ENCODE measurements around the gene CDH13.
"Not testable (repeated sequence)": the region's sequence is repeated elsewhere in the genome, so short reads cannot be mapped to it uniquely, and the experiment has no call there.

Gene CDH13

DNA sequence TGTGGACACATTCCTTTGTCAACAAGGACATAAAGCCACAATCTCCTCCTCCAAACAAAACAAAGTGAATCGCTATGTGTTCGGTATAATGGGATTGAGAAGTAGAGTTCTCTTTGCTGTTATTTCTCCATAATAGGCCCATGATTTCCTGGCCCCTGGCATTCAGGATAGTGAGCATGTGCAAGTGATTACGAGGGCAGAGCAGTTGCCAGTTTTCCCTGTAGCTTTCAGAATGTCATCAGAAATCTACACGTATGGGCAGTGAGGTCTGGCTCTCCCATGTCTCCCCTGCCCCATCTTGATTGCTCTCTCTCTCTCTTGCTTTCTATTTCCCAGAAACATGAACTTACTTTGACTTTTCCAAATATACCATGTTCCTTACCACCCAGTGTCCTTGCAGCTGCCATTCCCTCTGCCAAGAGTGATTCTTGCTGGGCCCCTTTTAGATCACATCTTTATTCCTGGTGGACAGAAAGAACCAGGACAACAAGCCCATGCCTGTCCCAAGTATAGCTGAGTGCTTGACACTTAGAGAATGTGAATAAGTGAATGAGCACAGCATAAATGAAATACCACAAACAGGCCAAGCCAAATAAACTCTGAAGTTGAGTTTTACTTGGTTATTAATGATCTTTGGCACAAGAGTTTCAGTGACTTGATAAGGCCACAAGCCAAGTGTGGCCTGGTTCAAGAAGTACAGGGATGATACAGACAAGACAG lies 273.1 kb downstream of the CDH13 start:
- DNase-seq: no peak

DNA sequence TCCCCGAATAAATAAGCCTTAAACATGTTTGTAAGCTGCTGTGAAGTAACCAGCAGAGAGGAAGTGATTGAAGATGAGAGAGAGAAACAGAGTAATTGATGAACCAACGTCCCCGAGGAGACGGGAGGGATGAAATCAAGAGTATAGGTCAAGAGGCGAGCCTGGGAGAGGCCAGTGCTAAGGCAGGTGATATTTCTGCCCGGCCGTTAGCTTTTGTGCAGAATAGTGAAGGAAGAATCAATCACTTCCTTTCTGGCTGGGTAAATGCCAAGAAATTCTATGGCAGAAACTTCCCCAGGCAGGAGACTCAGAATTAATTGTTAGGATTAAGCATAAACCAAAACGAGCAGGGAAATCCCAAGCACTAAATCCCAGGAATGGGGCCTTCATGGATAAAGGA lies 273.8 kb downstream of the CDH13 start:
- no peak for DNase-seq

DNA sequence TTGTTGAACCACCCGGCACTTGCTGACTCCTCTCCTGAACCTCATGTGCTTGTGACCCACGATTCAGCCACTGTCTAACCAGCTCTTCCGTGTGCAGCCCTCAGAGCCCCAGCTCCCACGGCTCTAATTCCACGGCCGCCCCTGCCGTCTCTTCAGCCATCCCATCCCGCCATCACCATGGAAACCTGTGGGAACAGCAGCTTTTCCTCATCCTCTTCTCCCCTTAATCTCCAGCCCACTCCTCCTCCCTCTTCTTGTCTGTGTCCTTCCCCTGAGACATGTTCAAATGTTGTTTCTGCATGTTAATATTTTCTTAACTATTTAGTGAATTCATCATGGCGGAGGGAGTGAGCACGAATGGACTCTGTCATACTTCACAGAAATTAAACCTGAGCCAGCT lies 285.2 kb downstream of the CDH13 start:
- DNase-seq: no peak

- no peak for DNase-seq
Observed at GRCh38 chr16:82915139-82915824, 288.5 kb downstream of the CDH13 start.

- no peak for DNase-seq
Observed at GRCh38 chr16:82917886-82918595, 291.3 kb downstream of the CDH13 start.

DNA sequence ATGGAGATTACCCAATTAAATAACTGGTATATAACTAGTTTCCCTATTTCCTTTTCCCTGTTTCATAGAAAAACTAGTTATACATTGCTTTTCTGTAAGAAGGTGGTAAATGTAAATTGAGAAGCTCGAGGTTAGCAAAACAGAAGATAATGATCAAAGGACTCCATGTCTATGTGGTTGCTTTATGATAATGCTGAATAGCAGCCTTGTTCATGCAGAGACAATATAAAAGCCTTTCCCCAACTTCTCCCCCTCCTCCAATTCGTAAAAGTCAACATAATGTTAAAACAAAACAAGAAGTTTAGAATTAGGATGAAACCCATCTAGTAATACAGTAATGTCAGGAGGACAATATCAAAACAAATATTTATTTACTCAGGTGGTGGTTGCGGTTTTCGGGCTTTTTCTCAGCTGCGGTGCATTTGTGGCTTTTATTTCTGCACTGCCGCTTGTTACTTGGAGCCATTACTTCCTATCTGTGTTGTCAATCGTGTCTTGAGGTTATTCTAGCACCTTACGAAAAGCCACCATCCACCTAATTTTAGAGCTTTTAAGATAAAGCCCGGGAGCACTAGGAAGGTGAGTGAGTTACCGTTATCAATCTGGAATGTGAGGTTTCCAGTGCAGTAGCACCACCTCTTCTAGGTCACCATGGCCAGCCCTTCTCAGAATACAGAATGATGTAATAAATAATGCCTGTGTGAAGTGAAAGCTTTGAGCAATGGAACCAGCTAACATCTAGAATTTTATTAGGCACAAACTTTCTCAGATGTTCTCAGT lies 297.5 kb downstream of the CDH13 start:
- DNase-seq: no peak

GRCh38 chr16:82926500-82926899 lies 299.7 kb downstream of the CDH13 start:
- no peak for DNase-seq

DNA sequence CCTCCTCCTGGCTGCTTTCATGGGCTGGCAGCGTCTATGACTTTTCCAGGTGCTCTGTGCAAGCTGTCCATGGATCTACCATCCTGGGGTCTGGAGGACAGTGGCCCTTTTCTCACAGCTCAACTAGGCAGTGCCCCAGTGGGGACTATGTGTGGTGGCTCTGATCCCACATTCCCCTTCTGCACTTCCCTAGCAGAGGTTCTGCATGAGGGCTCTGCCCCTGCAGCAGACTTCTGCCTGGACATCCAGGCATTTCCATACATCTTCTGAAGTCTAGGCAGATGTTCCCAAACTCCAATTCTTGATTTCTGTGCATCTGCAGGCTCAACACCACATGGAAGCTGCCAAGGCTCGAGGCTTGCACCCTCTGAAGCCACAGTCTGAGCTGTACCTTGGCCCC lies 307.2 kb downstream of the CDH13 start:
- not testable (repeated sequence) for DNase-seq

DNA sequence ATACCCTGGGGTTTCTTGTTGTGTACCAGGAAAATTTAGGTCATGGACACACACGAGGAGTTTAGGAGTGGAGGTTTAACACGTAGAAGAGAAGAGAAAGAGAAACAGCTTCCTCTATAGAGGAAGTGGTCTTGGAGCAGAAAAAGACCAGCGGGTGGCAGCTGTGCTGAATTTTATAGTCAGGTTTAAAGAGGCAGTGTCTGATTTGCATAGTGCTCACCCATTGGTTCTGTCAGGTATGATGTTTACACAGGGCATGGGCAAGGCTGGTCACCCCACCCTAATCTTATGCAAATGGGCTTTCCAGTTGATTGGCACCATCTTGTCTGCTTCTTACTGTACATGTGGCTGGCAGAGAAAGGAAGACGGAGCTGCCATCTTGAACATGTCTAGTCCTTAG lies 309.0 kb downstream of the CDH13 start:
- DNase-seq: no peak

GRCh38 chr16:82936941-82937551 lies 310.3 kb downstream of the CDH13 start:
- DNase-seq: no peak

GRCh38 chr16:82937926-82938520 lies 311.3 kb downstream of the CDH13 start:
- DNase-seq: no peak

- DNase-seq: no peak
Observed at GRCh38 chr16:82943371-82943770, 316.6 kb downstream of the CDH13 start.

DNA sequence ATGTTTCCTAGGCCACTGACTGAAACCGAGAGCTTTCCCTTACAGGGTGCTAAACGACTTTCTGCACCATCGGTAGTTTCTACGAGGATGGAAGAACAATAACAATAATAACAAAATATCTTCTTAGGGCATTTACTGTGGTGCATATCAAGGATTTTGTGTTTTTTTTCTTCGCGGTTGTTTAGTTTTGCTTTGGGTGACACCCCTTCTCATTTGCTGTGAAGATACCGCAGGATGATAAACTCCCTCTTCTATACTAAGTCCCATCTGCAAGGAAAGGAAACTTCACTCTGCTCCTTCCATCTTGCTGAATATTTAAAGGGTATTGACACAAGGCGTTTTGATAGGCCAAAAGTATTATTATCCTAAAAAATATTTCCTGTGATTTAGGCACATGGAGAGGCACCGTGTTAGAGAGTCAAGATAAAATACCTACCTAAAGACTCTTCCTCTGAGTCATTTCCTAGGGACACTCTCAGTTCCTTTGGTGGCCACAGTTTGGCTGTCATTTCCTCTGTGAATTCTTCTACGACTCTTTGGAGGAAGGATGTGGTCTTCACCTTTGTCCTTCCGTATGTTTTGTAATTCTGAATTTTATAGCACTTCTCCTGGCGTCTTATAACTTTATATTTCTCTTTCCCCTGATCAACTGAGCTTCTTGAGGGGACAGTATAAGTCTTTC lies 318.8 kb downstream of the CDH13 start:
- DNase-seq: no peak

DNA sequence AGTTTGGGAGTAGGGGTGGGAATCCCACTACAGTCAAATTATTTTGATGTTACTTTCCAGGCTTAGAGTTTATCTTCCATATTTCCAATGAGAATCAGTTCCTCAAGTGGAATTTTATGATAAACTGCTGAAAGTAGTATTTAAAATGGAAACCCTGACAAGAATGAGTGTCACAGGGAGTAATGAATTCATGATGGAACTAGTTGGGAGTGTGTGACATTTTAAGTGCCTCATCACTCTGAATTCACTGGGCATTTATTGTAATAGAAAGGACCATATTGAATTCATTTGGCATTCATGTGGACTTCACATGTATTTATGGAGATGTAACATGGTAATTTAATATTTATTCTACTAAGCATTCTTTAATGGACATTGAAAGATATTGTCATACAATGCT lies 320.9 kb downstream of the CDH13 start:
- DNase-seq: no peak

DNA sequence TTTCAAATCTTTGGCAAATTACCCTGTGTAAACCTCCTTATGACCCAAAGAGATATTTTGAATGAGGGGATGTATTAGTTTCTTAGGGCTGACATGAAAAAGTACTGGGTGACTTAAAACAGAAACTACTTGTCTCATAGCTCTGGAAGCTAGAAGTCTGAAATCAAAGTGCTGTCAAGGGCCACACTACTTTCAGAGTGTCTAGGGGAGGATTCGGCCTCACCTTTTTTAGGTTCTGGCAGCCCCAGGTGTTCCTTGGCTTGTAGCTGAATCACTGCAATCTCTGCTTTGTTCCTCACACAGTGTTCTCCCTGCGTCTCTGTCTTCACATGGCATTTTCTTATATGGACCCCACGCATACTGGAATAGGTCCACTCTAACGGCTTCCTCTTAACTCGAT lies 322.2 kb downstream of the CDH13 start:
- no peak for DNase-seq

DNA sequence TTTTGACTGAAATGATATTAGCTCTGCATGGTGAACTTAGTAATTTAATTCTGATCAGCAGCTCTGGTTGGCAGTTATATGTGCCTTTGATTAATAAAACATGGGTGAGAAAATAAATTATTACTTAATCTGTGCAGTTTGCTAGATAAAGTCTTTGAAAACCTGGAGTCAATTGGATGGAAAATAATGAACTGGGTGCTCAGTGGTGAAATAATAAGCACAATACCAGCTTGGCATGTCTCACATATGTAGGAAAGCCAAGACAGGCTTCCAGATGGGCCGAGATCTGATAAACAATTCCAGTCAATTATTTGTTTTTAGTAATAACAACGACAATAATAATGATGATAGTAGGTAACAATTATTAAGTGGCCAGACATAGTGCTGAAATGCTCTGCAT lies 326.7 kb downstream of the CDH13 start:
- DNase-seq: no peak

GRCh38 chr16:82954224-82954929 lies 327.6 kb downstream of the CDH13 start:
- DNase-seq: no peak

- DNase-seq: no peak
Observed at GRCh38 chr16:82955741-82956348, 329.1 kb downstream of the CDH13 start.

GRCh38 chr16:82957212-82957611 lies 330.4 kb downstream of the CDH13 start:
- no peak for DNase-seq

DNA sequence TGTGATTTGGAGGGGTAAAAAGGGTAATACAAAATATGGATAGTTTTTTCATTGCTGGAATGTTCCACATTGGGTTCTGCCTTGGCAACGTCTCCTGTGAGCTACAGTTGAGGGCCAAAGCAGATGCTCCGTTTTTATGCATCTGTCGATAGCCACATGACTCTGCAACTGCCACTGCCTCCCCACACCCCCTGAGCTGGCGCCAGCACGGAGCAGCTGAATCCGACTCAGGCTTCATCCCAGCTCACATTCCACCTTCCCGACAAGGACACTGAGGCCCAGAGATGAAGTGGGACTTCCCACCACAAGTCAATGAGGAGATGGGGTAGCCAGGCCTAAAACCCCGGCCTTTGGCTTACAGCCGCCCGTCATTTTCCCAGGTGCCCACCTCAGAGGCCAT lies 334.1 kb downstream of the CDH13 start:
- DNase-seq: no peak

GRCh38 chr16:82963653-82964052 lies 336.9 kb downstream of the CDH13 start:
- no peak for DNase-seq
